NCI-H524 treated with DMSO at 0.1 percent for 48 hours (cell line): ENCODE results near the gene TFB1M.

Experiments
- DNase-seq: peaks from one replicate; lab custom pipeline; 2025; lab: John Stamatoyannopoulos, UW

The TFB1M gene

DNA sequence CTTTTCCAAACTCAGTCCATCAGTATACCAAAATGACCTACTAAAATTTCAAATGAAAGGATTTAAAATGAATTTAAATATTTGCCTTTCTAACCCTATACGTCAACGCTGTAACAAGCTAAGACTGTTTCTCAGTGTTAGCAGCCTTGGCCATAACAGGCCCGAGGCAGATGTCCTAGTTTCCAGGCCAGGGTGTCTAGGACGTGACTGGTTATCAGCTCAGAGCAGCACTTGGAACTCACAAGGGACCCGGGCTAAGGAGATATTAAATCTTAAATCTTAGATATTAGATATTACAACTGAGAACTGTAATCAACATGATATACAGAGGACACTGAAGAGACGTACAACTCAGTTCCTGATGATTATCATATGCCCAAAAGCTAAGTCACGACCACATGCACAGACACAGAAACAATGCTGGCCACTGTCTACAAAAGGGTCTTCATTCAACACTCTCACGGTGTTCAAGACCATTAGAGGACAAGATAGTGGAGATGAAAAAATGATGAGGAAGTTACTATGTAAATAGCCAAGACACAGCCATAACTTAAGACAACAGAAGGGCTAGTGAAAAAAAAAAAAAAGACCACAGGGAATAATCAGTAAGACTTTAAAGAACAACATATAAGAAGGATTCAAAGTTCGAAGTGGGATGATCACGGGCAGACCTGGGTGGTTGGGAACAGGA lies 50.8 kb downstream of the TFB1M start, which contains the start of gene CLDN20:
Gene CLDN20 (plus strand): TSS at position 641 of the 691 bp plus-strand sequence. CDS start 11,707 bp downstream, outside the sequence.
- DNase-seq, result no peak

DNA sequence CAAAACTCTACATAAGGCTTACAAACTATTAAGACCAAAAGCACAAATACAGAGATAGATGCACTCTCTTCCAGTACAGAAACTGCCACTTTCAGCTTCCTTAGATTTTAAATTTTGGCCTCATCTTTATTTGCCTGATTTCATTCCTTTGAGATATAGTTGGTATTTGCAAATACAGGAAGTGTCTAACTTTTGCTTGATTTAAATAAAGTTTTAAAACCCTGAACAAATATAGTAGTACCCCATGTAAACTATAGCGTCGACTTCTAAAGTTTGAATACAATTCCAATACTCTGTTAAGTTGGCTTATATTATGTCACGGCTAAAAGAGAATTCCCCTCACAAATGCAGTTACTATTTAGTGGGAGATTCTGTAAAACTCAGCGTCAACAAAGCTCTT lies 51.6 kb downstream of the TFB1M start:
- no peak for DNase-seq

DNA sequence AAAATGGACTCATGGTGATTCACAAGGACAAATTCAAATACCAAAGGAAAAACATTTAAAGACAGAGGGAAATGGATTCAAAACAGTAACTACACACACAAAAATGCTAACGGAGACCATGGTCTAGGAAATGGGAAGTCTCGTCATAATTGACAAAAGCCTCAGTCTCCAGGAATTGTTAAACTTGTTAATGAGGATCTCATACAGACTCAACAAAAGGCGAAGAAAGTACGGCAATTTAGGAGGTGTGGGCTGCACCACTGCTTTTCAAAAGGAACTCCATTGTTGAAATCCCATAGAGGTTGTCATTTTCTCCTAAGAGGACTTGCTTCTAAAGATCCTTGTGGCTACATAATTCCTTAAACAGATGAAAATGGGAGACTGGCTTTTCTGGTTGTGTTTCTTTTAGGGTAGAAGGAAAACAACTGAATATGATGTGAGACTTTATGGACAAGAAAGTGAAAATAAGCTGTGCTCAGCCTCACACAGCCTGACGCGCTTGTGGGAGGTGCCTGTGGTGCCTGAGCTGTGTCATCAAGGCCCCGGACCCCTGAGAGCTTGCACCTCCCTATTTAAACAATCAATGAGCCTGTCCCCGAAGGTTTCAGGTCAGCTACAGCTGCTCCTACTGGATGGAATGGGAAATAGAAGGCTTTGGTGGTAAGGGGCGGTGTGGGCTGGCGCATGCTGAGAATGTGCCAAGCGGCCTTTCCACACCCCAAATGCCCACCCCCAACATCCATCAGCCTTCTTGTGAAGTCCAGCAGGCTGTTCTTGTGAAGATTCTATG lies 53.0 kb downstream of the TFB1M start:
- no peak for DNase-seq

DNA sequence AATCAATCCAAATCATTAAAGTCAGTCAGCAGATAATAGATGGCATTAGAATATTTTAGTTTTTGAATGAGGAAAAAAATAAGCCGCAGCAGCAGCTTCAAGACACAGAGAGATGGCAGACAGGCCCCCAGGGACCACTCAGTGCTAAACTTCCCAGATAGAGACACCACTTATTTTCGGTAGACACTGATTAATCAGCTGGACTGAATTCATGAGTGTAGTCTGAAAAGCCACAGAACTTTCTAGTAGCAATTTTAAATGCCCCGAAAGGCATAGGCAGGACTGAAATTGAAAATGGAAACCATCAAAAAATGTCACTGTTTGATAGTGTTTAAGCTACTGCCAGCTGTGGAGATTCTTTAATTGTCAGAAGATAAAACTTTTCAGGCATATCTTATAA lies 53.6 kb downstream of the TFB1M start:
- DNase-seq, result no peak

DNA sequence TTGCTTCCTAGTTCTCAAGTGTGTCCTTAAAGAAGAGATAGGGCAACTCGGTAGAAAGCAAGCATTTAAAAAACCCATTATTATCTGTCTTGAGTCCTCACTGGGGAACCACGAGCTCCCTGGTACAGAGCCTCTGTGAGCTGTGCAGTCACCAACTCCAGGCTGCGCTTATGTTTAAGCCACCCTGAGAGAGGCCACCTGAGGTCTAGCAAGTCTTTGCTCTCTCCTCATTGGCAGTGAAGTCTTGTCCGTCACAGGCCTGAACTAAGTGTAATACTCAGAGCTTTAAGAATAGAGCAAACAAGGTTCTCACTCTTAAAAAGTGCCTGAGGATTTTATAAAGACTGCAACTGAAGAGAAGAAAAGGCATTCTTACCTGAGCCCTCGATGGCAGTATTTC lies 54.4 kb downstream of the TFB1M start:
- DNase-seq, result no peak

DNA sequence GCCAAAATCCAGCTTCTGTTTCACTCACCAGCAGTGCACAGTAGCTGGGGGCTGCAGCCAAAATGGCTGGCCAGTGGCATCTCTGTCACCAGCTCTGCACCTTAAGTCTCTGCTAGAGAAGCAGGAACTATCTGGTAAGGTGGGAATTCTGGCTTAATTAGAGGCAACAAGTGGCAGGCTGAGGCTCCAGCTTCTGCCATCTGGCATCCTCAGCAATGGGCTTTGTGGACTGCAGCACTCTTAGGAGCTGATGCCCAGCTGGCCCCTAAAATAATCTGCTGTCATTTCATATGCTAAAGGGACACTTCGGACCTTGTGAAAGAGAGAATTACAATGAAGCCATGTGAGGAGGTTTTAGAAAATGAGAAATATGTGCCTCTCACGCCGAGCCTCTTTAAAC lies 55.1 kb downstream of the TFB1M start:
- DNase-seq, result peak; percentile 96

DNA sequence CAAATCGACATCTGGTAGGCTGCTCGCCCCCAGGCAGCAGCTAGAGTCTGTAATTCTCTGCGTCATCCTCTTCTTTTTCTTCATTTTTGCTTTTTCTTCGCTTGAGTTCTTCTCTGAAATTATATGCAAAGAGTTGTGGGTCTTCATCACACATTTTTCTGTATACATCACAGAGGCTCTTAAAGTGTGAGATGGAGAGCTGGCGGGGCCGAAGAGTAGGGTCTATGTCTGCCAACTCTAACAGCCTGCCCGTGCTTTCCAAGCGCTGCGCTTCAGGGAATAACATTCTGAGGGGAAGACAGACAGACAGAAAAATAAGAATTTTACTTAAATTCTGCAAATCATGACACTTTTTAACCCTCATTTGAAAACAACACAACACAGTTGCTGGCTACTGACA lies 56.5 kb downstream of the TFB1M start:
- DNase-seq, result no peak

DNA sequence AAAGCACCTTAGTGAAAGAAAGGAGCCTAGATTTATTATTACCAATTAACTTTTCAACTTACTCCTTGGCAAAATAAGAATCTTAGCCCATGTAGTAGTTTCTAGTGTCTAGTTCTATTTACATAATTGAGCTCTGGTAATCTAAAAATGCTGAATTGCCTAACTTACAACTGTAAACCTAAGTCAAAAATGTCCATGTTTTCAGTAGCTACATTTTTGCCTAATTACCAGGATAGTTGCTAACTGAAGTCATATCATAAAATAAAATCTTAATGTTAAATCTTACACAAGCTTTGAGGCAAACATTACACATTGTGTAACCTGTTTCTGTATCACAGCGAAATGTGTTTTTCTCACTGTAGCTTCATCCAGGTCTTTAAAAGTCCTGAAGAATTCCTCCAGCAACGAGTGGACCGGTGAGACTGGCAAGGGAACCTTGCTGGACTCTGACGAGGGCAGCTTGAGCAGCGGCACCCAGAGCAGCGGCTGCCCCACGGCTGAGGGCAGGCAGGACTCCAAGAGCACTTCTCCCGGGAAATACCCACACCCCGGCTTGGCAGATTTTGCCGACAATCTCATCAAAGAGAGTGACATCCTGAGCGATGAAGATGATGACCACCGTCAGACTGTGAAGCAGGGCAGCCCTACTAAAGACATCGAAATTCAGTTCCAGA lies 58.0 kb downstream of the TFB1M start:
- no peak for DNase-seq

DNA sequence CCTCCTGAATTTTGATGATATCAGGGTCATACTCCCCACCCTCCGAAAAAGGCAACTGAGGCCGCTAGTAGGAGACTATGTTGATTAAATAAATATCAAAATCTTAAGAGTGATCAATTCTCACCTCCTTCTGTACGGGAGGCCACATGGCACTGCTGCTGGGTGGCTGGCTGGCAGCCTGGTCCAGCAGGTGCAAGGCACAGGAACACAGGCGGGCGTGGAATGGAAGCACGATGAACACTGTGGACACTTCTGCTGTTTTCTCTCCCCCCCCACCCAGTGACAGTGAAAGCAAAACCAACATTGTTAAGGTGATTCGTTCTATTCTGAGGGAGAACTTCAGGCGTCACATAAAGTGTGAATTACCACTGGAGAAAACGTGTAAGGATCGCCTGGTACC lies 60.1 kb downstream of the TFB1M start:
- DNase-seq, result no peak

DNA sequence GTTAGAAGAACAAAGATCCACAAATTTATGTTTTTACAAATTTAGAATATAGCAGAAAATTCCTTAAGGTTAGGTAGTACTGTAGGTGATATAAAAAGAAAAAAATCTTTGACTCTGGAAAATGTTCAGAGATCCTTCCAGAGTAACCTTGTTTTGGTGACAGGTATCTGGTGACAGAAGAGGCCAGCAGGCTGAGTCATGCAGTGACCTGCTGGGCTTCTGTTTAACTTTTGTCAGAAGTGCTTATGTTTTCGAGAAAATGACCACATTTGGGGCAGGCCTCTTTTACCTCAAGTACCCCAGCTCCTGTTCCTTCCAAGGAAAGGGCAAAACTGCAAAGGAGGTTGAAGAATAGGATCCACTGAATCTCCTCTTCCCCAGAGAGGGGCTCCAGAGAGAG lies 60.9 kb downstream of the TFB1M start:
- no peak for DNase-seq

DNA sequence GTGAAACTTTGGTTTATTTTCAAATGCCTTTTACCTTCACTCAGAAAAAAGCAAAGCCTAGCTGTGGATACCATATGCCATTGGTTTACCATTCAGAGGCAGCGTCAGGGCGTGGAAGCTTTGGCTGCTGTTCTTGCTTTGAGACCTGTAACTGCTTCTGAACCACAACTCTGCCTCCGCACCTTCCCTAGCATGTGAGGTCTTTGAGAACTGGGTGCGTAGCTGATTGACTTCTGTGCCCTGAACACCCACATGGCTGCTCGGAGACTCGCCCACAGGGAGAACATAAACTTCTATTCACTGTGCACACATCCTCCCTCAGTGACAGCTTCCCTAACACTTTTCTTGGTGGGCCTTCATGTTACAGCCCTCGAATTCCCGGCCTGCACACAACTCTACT lies 61.7 kb downstream of the TFB1M start:
- DNase-seq, result no peak

DNA sequence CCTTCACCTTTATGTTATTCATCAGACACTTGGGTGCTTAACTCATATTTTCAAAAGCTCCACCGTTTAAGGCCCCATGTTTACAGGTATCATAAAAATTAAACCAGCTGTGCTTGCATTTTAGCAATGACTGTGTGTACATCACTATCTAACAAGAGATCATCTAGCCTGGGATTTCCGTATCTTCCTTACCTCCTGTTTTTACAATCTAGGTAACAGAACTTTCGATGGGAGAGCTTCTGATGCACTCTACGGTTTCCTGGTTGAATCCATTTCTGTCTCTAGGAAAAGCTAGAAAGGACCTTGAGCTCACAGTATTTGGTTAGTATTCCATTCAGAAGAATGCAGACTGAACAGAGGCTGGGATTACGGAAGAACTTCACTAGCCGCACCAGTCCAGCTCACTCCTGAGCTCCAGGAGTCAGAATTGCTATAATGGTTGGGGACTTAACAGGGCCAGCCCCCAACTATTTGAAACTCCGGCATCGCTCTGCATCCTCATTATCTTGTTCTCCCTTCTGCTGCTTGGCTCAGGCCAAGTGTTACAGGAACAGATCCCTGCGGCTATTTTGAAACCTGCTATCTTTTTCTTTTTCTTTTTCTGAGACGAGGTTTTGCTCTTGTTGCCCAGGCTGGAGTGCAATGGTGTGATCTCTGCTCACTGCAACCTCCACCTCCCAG lies 63.4 kb downstream of the TFB1M start:
- no peak for DNase-seq

DNA sequence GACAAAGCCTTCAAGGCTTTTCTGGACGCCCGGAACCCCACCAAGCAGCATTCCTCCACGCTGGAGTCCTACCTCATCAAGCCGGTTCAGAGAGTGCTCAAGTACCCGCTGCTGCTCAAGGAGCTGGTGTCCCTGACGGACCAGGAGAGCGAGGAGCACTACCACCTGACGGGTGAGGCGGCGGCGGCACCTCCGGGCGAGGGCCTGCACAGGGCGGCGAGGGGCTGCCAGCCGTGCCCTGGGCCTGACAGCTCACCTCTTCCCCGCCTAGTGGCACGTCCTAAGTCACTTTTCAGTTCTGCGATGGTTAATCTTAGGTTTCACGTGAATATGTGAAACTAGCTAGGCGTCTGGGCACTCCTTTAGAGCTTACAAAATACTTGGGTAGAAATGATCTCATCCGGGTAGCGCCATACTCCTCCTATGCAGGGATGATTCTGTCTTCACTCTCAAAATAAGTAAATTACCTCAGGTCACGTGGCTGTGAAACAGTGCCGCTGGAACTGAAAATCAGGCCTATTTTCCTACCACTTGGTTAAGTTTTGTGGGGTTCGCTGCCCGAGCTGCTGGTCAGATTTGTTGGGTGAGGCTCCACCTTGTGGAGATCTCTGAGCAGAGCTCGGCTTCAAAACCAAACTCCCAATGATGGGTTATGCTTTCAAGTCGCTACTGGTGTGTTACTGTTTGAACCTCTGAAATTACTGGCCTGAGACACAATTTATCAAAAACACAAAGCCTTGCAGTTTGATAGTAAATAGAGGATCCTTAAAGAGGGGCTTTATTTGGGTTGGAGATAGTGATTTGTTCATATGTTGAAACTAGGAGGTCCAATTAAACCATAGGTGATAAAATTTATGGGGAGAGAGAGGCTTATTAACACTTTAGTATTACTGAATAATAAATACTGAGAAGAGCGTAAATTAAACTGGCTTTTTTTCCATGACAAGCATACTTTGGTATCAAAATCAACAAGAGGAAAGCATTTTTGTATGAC lies 66.0 kb downstream of the TFB1M start:
- DNase-seq, result no peak

DNA sequence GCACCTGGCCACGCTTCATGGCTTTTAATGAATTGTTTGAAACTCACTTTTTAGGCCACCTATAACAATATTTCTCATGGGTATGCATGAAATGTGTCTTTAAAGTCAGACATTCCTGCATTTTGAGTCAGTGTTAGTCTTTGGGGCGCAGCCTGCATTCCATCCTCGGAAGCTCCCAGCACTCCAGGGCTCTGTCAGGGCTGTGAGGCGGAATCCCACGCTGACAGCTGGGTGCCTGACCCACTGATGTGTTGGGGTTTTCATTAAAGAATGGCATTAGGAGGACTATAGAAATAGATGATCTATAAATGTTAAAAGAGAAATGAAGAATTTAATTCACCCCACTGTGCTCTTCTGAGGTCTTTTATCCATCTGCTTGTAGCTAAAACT lies 66.7 kb downstream of the TFB1M start:
- DNase-seq, result no peak

DNA sequence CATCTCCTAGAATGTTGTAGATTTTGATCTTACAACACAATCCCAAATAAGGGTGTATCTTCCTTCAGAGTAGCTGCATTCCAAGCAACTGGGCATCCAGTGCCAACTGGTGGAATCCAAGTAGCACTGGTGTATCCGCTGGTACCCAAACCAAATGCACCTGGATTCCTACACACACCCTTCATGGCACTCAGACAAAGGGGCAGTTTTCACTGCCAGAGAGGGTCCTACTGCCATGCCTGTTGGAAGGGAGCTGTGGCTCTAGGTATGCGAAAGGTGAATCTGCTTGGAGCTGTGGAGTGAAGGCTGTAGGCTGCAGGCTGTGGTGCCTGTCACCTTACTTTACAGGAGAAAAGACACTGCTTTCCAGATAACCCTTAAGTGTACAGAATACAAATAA lies 67.5 kb downstream of the TFB1M start:
- no peak for DNase-seq

DNA sequence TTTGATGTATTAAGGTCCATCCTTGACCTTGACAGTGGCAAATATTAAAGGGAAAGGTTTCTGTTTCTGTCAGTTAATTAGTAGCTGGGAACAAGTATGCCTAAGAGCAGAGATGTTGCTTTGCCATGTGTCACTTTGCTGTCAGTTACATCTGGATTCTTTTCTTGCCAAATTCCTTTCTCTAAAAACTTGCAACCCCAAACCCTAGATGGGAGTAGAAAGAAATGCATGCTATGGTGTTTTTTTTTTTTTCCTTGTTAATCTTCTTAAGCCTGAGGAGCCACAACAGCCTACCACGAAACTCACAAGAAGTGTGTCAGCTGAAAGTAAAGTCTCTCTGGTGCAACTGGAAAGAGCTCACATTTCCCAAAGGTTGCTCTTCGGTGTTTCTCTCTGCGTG lies 68.5 kb downstream of the TFB1M start:
- DNase-seq, result no peak

DNA sequence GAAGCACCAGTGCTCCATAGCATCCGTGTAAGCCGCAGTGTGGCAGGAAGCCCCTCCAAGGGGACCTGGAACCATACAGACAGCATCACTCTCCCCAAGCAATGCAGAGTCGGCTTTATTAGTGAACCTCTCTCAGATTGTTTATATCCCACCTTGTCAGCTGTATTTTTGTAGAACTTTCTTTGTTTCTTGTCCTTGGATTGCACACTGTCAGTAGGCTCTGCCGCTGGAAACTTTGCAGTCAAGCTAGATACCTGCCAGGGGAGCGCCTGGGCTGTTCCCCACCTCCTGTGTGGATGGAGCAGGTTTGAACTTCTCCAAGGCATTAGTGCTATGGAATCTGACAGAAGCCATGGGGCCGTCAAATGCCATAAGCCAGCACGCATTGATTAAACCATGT lies 69.1 kb downstream of the TFB1M start:
- DNase-seq, result no peak

DNA sequence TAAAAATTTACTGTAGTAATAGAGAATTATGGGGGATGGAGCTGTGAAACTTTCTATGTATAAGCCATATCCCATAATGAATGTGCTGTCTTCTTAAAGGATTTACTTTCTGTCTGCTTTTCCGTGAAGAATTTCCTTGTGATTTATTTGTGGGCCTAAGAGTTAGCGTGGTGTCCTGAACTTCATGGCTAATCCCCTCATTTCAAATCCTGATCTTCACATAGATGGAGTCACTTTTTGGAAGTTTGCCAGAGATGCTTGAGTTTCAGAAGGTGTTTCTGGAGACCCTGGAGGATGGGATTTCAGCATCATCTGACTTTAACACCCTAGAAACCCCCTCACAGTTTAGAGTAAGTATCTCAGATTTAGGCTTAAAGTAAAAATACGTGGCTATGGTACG lies 69.8 kb downstream of the TFB1M start:
- no peak for DNase-seq

DNA sequence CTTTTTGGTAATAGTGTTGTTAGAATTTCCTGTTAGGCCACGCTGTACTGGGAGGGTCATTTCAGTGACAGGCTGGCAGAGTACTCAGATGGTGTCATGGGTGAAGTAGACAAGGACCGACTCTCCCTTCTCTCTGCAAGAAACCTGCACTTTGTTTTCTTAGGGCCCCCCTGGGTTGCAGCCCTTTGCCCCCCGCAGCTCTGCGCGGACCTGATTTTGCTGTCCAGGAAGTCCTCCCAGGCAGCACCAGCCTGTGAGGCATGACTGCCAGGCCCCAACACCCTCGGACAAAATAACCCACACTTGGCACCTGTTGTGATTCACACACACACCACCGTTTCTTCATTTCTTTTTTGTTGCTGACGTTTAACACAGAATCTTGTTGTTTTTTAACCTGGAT lies 72.3 kb downstream of the TFB1M start:
- DNase-seq, result no peak

DNA sequence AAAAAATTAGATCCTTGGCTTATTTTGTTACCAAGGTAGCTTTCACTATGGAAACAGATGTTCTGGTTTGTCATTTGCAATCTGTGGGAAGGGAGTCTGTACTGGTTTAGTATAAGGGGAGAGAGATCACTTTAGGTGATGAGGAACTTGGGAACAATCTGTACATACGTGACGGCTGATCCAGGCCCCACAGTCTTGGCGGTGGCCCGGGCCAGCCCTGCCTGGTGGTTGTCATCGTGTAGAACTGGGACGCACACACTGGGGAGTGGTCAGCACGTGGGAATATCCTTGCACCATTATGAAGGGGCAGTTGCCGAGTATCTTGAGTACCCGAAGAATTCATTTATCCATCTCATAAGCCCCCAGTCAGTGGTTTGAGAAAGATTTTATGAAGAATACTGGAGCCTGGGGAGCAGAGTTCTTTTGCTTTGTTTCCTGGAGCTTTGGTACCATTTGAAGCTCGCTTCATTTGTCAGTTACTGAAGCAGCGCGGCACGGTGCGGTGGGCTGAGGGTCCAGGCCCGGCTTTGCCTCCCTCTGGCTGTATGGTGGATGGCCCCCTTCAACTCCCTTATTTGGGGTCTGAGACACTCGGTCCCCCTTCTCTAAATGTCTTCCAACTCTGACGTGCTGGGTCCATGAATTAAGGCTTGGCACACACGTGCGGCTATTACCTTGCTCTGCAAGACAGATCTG lies 73.2 kb downstream of the TFB1M start:
- DNase-seq, result no peak

DNA sequence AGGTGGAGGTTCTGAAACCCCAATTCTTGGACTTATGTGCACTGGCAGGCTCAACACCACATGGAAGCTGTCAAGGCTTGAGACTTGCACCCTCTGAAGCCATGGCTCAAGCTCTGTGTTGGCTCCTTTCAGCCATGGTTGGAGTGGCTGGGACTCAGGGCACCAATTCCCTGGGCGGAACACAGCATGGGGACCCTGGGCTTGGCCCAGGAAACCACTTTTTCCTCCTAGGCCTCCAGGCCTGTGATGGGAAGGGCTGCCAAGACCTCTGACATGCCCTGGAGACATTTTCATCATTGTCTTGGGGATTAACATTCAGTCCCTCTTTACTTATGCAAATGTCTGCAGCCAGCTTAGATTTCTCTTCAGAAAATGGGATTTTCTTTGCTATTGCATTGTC lies 76.7 kb downstream of the TFB1M start:
- DNase-seq, result no peak
